K562 (cell line): Measurements from ENCODE around the gene OSBP2. TPM values are rescaled to one million over a fixed set of nuclear protein-coding genes. Genes with fewer than 3 reads are reported as not detected.

ENCODE experiments used
- ATAC-seq: fragments of 200-7000 bp; cut with Tn5 transposase; 3 replicates; pipeline ENCODE4 v1.9.1; 2020; ENCODE audit warnings: moderate library complexity
- BruUV-seq: library from RNA; stranded (reverse); fragments of 400-500 nt; replicated peaks from 2 replicates; lab custom pipeline; 2021; lab: Mats Ljungman, UMichigan
- CTCF ChIA-PET: fragments of 300-600 bp; formaldehyde crosslinking; extraction: SDS; loops from one replicate; lab custom pipeline; 2021; ENCODE audit warnings: low intra/inter-chr PET ratio; lab: Yijun Ruan, JAX
- POLR2A ChIA-PET: fragments of 300-600, 350-650 bp; sonication (Branson Sonifier 250); formaldehyde crosslinking; extraction: SDS; loops from one replicate; lab custom pipeline; 2021; ENCODE audit warnings: antibody characterized with exemption, inconsistent platforms; lab: Yijun Ruan, JAX
- DNase-seq, 4 experiments: peaks; one replicate each; pipeline versions ENCODE4 v3.0.0 to v3.0.0-alpha.2; 2011 to 2018; ENCODE audit warnings: low spot score in 3 of 4, mixed read lengths in 3 of 4; ENCODE audit errors: extremely low read depth in 1 of 4
- FAIRE-seq: peaks from 2 replicates; lab custom pipeline; 2011; peaks lifted over from hg19 to GRCh38; lab: Jason Lieb, UNC
- H2AFZ ChIP-seq: 2 replicates; pipeline ENCODE4 v1.6.0; 2011; ENCODE audit warnings: low read depth, low read length, control low read depth, inconsistent platforms
- H3K27ac ChIP-seq: fragments of 200-600 bp; 3 replicates; pipeline ENCODE4 v1.8.0; 2011; ENCODE audit warnings: low read depth, mild to moderate bottlenecking, control low read depth, inconsistent platforms, low read length, moderate library complexity, mixed read lengths; ENCODE audit errors: extremely low read depth
- H3K27me3 ChIP-seq, 2 experiments: fragments of 300-600 bp in 1 of 2; 2 replicates in 1 of 2; 3 replicates in 1 of 2; pipeline versions ENCODE4 v1.6.0 to v1.8.0; 2011; ENCODE audit warnings: inconsistent platforms in 2 of 2, low read length in 2 of 2, mild to moderate bottlenecking in 1 of 2, mixed read lengths in 1 of 2, moderate library complexity in 1 of 2; ENCODE audit not compliant: control insufficient read depth in 2 of 2, insufficient read depth in 2 of 2
- H3K36me3 ChIP-seq: fragments of 300-600 bp; 3 replicates; pipeline ENCODE4 v1.8.0; 2011; ENCODE audit warnings: mild to moderate bottlenecking, low read length, inconsistent platforms; ENCODE audit not compliant: control insufficient read depth, insufficient read depth
- H3K4me1 ChIP-seq, 2 experiments: fragments of 200-600 bp in 1 of 2; replicated peaks in 1 of 2; 2 replicates in 1 of 2; 3 replicates in 1 of 2; pipeline versions ENCODE4 v1.5.1 to v1.8.0; 2011; ENCODE audit warnings: inconsistent platforms in 2 of 2, low read length in 2 of 2, mild to moderate bottlenecking in 1 of 2, mixed read lengths in 1 of 2, moderate library complexity in 1 of 2; ENCODE audit not compliant: control insufficient read depth in 2 of 2, insufficient read depth in 2 of 2
- H3K4me2 ChIP-seq: 2 replicates; pipeline ENCODE4 v1.6.1; 2011; ENCODE audit warnings: low read length, control low read depth, inconsistent platforms, mixed read lengths; ENCODE audit not compliant: insufficient read depth
- H3K4me3 ChIP-seq: fragments of 200-600 bp; sonication (generic), shearing (Covaris generic); 2 replicates; pipeline ENCODE4 v1.5.1; 2016; ENCODE audit warnings: control low read depth, inconsistent platforms
- H3K79me2 ChIP-seq: fragments of 200-600 bp; 3 replicates; pipeline ENCODE4 v1.8.0; 2011; ENCODE audit warnings: low read length, inconsistent platforms; ENCODE audit not compliant: control insufficient read depth, insufficient read depth
- H3K9ac ChIP-seq, 2 experiments: 2 replicates each; pipeline versions ENCODE4 v1.6.0 to v1.6.1; 2011; ENCODE audit warnings: low read depth in 2 of 2, low read length in 2 of 2, control low read depth in 1 of 2, inconsistent platforms in 1 of 2, mild to moderate bottlenecking in 1 of 2, mixed read lengths in 1 of 2; ENCODE audit not compliant: insufficient read depth in 1 of 2
- H3K9me1 ChIP-seq: one replicate; pipeline ENCODE4 v1.6.0; 2011; ENCODE audit warnings: inconsistent platforms, mild to moderate bottlenecking, low read length, moderate library complexity; ENCODE audit not compliant: control insufficient read depth, insufficient read depth
- H3K9me3 ChIP-seq: replicated peaks from 2 replicates; pipeline ENCODE4 v1.5.1; 2011; ENCODE audit warnings: low read depth, low read length, inconsistent platforms; ENCODE audit not compliant: control insufficient read depth, insufficient read depth
- H4K20me1 ChIP-seq: replicated peaks from 2 replicates; pipeline ENCODE4 v1.6.1; 2011; ENCODE audit warnings: low read length, inconsistent platforms, mixed read lengths; ENCODE audit not compliant: control insufficient read depth, insufficient read depth
- JUND ChIP-seq, 2 experiments: IDR thresholded peaks; 2 replicates in 1 of 2; 3 replicates in 1 of 2; pipeline ENCODE4 v1.6.1; 2011; ENCODE audit warnings: borderline replicate concordance in 2 of 2, low read depth in 2 of 2, low read length in 2 of 2, improper control_type of control experiment in 1 of 2, missing biosample characterization in 1 of 2, missing genetic modification characterization in 1 of 2, missing genetic modification reagents in 1 of 2
- MAFG ChIP-seq: fragments of 450-650 bp; conservative IDR thresholded peaks from 2 replicates; pipeline ENCODE4 v1.6.1; 2016; ENCODE audit warnings: missing genetic modification characterization, missing compliant biosample characterization
- MED1 ChIP-seq: sonication (generic); formaldehyde crosslinking; IDR thresholded peaks from 2 replicates; pipeline ENCODE4 v1.8.1; 2023; ENCODE audit warnings: missing genetic modification reagents, borderline replicate concordance
- SIN3A ChIP-seq, 2 experiments: fragments of 150-350 bp in 1 of 2; IDR thresholded peaks; 2 replicates each; pipeline ENCODE4 v1.6.1; 2011 to 2016; ENCODE audit warnings: borderline replicate concordance in 2 of 2, low read depth in 2 of 2, low read length in 2 of 2, mild to moderate bottlenecking in 2 of 2, moderate library complexity in 2 of 2; ENCODE audit not compliant: control insufficient read depth in 1 of 2
- TCF3 ChIP-seq: sonication (generic); formaldehyde crosslinking; IDR thresholded peaks from 2 replicates; pipeline ENCODE4 v1.4.0; 2020; ENCODE audit warnings: mild to moderate bottlenecking, missing genetic modification reagents
- WGBS: fragments of 100-300 bp; shearing (Covaris generic); methylation state at CpG from one replicate; pipeline ENCODE4 v1.1.6; 2016; ENCODE audit warnings: low coverage, mixed read lengths; ENCODE audit not compliant: insufficient coverage; ENCODE audit errors: missing lambda C conversion rate; 5-methylcytosine and 5-hydroxymethylcytosine counted together
- in situ Hi-C: fragments of 300-500 bp; cut with MboI; formaldehyde crosslinking; loops from 4 replicates; pipeline ENCODE4 v1.15.0; 2018; ENCODE audit warnings: inconsistent platforms, mixed read lengths
- intact Hi-C: fragments of 100-400 bp; cut with micrococcal nuclease; formaldehyde crosslinking; loops from 2 replicates; pipeline ENCODE4 v1.14.2; 2022
- polyA plus RNA-seq, 8 experiments: library from polyadenylated mRNA; depleted of rRNA in 4 of 8; stranded (reverse) in 5 of 8; unstranded in 3 of 8; fragments of >200 nt; fragmentation: Nextera tagmentation in 2 of 8; fragmentation: Illumina TruSeq in 1 of 8; extraction: Ambion mirVana in 2 of 8; extraction: Trizol in 1 of 8; gene quantifications; 2 replicates each; pipeline versions ENCODE4 v1.2.1 to v1.2.3, GENCODE V29; 2011 to 2014; ENCODE audit warnings: inconsistent platforms in 1 of 8, missing spikeins in 1 of 8
- total RNA-seq, 7 experiments: library from RNA; depleted of rRNA in 6 of 7; stranded (reverse); fragments of >200 nt in 6 of 7; fragmentation: Illumina TruSeq in 2 of 7; extraction: Trizol in 2 of 7; gene quantifications; 2 replicates each; pipeline versions ENCODE4 v1.2.1 to v1.2.3, GENCODE V29; 2011 to 2021; ENCODE audit warnings: low replicate concordance in 1 of 7
- TF ChIP-seq, protein P1 (sequence below): sonication (generic); formaldehyde crosslinking; IDR thresholded peaks from 2 replicates; pipeline ENCODE4 v1.5.0; 2020; ENCODE audit warnings: missing genetic modification reagents

Gene OSBP2
- total and polyA plus RNA-seq, 9 of the 15 experiments (the other 6 are each of a cell fraction or from before 2014, with no cell fraction given): 0.52 to 29.5 (median 21.6) TPM

- DNase-seq: no peak
- Histone ChIP-seq H3K9me1 (no peaks in the 10 kb centered on the region), H3K9me3 (no peaks in the 10 kb centered on the region), H4K20me1 (no peaks in the 10 kb centered on the region), H3K36me3 (no peaks in the 10 kb centered on the region), H3K9ac (no peak overlapping the region), H3K4me2 (no peak overlapping the region), H3K4me1 (no peaks in the 10 kb centered on the region; a peak in 1 of 5 replicates), H2AFZ (no peak overlapping the region), H3K4me3 (no peak overlapping the region), H3K27me3 (no peaks in the 10 kb centered on the region; a peak in 1 of 5 replicates), H3K79me2 (no peaks in the 10 kb centered on the region), H3K27ac (no peak overlapping the region)
- no peak for ATAC-seq
- intact Hi-C loops (no loop called here), in situ Hi-C loops (no loop called here)
- no peak for FAIRE-seq
- WGBS: 29% methylated on average over 7 of the region's 7 CpGs
- TF ChIP-seq SIN3A (IDR thresholded peaks at IDR 0.05; ENCODE audit: borderline replicate concordance in 2 of 2, control insufficient read depth in 1 of 2, low read depth in 2 of 2, low read length in 2 of 2): no peak
- TF ChIP-seq TCF3 (CRISPR knock-in tag): no peak
- TF ChIP-seq MAFG (tag): no peak
- POLR2A ChIA-PET: interaction anchor here (0.6 to 1.3 kb wide), 3 partner anchors 10 to 73 kb away, joined by 3 to 5 read pairs (median 4); no protein-coding TSS in a partner anchor
- CTCF ChIA-PET: no interaction called here
- no TSS peak for BruUV-seq
Observed at GRCh38 chr22:30685178-30685577, 9.5 kb upstream of the OSBP2 start.

DNA sequence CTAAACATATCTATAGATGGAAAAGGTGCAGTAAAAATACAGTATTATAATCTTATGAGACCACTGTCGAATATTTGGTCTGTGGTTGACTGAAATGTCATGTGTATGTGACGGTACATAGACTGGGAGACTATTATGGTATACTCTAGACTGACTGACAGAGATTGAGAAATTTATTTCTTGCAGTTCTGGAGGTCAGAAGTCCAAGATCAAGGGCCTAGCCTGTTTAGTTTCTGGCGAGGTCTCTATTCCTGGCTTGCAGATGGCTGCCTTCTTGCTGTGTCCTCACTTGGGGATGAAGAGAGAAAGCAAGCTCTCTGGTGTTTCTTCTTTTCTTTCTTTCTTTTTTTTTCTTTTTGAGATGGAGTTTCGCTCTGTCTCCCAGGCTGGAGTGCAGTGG, 7.3 kb upstream of the OSBP2 start:
- H3K4me1 ChIP-seq: no peaks in the 10 kb centered on the region
- no peaks in the 10 kb centered on the region for H3K9me1 ChIP-seq
- H3K36me3 ChIP-seq: no peaks in the 10 kb centered on the region
- no peak overlapping the region for H3K4me2 ChIP-seq
- 29% methylated on average over 4 of the region's 4 CpGs for WGBS
- H3K27me3 ChIP-seq: no peaks in the 10 kb centered on the region; a peak in 1 of 5 replicates
- no peaks in the 10 kb centered on the region for H4K20me1 ChIP-seq
- no peak overlapping the region for H2AFZ ChIP-seq
- in situ Hi-C loops: no loop called here
- no peak overlapping the region for H3K27ac ChIP-seq
- no peak for ATAC-seq
- no peak overlapping the region for H3K9ac ChIP-seq
- DNase-seq: no peak
- H3K4me3 ChIP-seq: no peak overlapping the region
- intact Hi-C loops: no loop called here
- no TSS peak for BruUV-seq
- POLR2A ChIA-PET: no interaction called here
- CTCF ChIA-PET: no interaction called here
- H3K79me2 ChIP-seq: no peaks in the 10 kb centered on the region
- H3K9me3 ChIP-seq: no peaks in the 10 kb centered on the region
- TF ChIP-seq, protein P1, sequence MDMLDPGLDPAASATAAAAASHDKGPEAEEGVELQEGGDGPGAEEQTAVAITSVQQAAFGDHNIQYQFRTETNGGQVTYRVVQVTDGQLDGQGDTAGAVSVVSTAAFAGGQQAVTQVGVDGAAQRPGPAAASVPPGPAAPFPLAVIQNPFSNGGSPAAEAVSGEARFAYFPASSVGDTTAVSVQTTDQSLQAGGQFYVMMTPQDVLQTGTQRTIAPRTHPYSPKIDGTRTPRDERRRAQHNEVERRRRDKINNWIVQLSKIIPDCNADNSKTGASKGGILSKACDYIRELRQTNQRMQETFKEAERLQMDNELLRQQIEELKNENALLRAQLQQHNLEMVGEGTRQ (CRISPR knock-in tag): no peak
- TF ChIP-seq MED1 (CRISPR knock-in tag) (no peak), JUND (IDR thresholded peaks at IDR 0.05; ENCODE audit: borderline replicate concordance, low read depth, low read length) (no peak), JUND (tag; IDR thresholded peaks at IDR 0.05; ENCODE audit: borderline replicate concordance, low read depth, low read length) (no peak)
- no peak for FAIRE-seq
